ENCODE data around the gene HLA-DOB.

Gene HLA-DOB

GRCh38 chr6:32837651-32838113 lies 20.9 kb upstream of the HLA-DOB start:
- peak overlapping the region; percentile 71 for H3K4me2 ChIP-seq (ENCODE audit: low read length)
- H2AK5ac ChIP-seq (ENCODE audit: low read length): no peak overlapping the region
- no peak overlapping the region for H3K4ac ChIP-seq (ENCODE audit: low read depth, low read length)
- H4K8ac ChIP-seq (ENCODE audit: low read depth, low read length): peak overlapping the region; percentile 3
- H3K27ac ChIP-seq (ENCODE audit: low read depth, low read length): no peak overlapping the region
- peak; percentile 82 to 94 for DNase-seq
- WGBS (ENCODE audit: extremely low coverage, insufficient coverage, insufficient read length): no CpG with 5 or more reads among the region's 12 CpGs
- H2BK12ac ChIP-seq (ENCODE audit: low read length): no peak overlapping the region
- H3K9me3 ChIP-seq (ENCODE audit: insufficient read depth, low read depth, low read length): peaks cover 1% of the 10 kb centered on the region
- H4K12ac ChIP-seq (ENCODE audit: low read depth, low read length): no peak overlapping the region
- no peak overlapping the region for H2BK120ac ChIP-seq (ENCODE audit: insufficient read depth, low read length, poor library complexity)
- H4K91ac ChIP-seq (ENCODE audit: low read depth, low read length): no peak overlapping the region
- no peak overlapping the region for H3K14ac ChIP-seq (ENCODE audit: low read length)
- peaks cover 8% of the 10 kb centered on the region for H3K27me3 ChIP-seq (ENCODE audit: insufficient read depth, low read length)
- H2AFZ ChIP-seq (ENCODE audit: insufficient read depth, low read length, poor library complexity): peak overlapping the region; percentile 23
- no peaks in the 10 kb centered on the region for H3K79me2 ChIP-seq (ENCODE audit: control insufficient read depth, insufficient read depth, low read length, poor library complexity)
- peaks cover 0 to 2% of the 10 kb centered on the region in 2 experiments for H3K36me3 ChIP-seq (ENCODE audit: control insufficient read depth in 1 of 2, insufficient read depth in 2 of 2, low read length in 2 of 2)
- H3K18ac ChIP-seq (ENCODE audit: low read length): no peak overlapping the region
- H3K9ac ChIP-seq (ENCODE audit: low read length): no peak overlapping the region
- no peaks in the 10 kb centered on the region for H3K79me1 ChIP-seq (ENCODE audit: low read length)
- peak overlapping the region; percentile 76 for H3K4me3 ChIP-seq (ENCODE audit: low read depth, low read length)
- H2BK5ac ChIP-seq (ENCODE audit: low read depth, low read length, poor library complexity): no peak overlapping the region
- no peak overlapping the region for H3K23ac ChIP-seq (ENCODE audit: low read length)
- peaks cover 5 to 6% of the 10 kb centered on the region in 2 experiments for H3K4me1 ChIP-seq (ENCODE audit: control insufficient read depth in 1 of 2, insufficient read depth in 2 of 2, low read length in 2 of 2)

GRCh38 chr6:32836873-32837272 lies 20.1 kb upstream of the HLA-DOB start:
- Histone ChIP-seq H4K12ac (ENCODE audit: low read depth, low read length) (no peak overlapping the region), H3K9me3 (ENCODE audit: insufficient read depth, low read depth, low read length) (no peaks in the 10 kb centered on the region), H3K23ac (ENCODE audit: low read length) (no peak overlapping the region), H4K91ac (ENCODE audit: low read depth, low read length) (no peak overlapping the region), H3K27ac (ENCODE audit: low read depth, low read length) (no peak overlapping the region), H3K18ac (ENCODE audit: low read length) (no peak overlapping the region), H2BK5ac (ENCODE audit: low read depth, low read length, poor library complexity) (no peak overlapping the region), H3K27me3 (ENCODE audit: insufficient read depth, low read length) (peaks cover 2% of the 10 kb centered on the region), H3K9ac (ENCODE audit: low read length) (no peak overlapping the region), H3K4me2 (ENCODE audit: low read length) (no peak overlapping the region), H3K4ac (ENCODE audit: low read depth, low read length) (no peak overlapping the region), H2AFZ (ENCODE audit: insufficient read depth, low read length, poor library complexity) (no peak overlapping the region), H4K8ac (ENCODE audit: low read depth, low read length) (no peak overlapping the region), H3K79me1 (ENCODE audit: low read length) (no peaks in the 10 kb centered on the region), H3K4me1 (ENCODE audit: control insufficient read depth in 1 of 2, insufficient read depth in 2 of 2, low read length in 2 of 2) (peaks cover 5 to 6% of the 10 kb centered on the region in 2 experiments), H3K14ac (ENCODE audit: low read length) (no peak overlapping the region), H2BK120ac (ENCODE audit: insufficient read depth, low read length, poor library complexity) (no peak overlapping the region), H3K4me3 (ENCODE audit: low read depth, low read length) (no peak overlapping the region), H3K79me2 (ENCODE audit: control insufficient read depth, insufficient read depth, low read length, poor library complexity) (no peaks in the 10 kb centered on the region), H2BK12ac (ENCODE audit: low read length) (no peak overlapping the region), H2AK5ac (ENCODE audit: low read length) (no peak overlapping the region), H3K36me3 (ENCODE audit: control insufficient read depth in 1 of 2, insufficient read depth in 2 of 2, low read length in 2 of 2) (peaks cover 0 to 2% of the 10 kb centered on the region in 2 experiments)
- peak in 1 of 2 donors; percentile 78 for DNase-seq
- WGBS (ENCODE audit: extremely low coverage, insufficient coverage, insufficient read length): no CpG with 5 or more reads among the region's 2 CpGs

GRCh38 chr6:32835167-32835893 lies 18.5 kb upstream of the HLA-DOB start:
- peak; percentile 61 to 67 for DNase-seq
- peaks cover 0 to 2% of the 10 kb centered on the region in 2 experiments for H3K36me3 ChIP-seq (ENCODE audit: control insufficient read depth in 1 of 2, insufficient read depth in 2 of 2, low read length in 2 of 2)
- H3K4me2 ChIP-seq (ENCODE audit: low read length): no peak overlapping the region
- no peak overlapping the region for H2BK120ac ChIP-seq (ENCODE audit: insufficient read depth, low read length, poor library complexity)
- H3K9ac ChIP-seq (ENCODE audit: low read length): peak overlapping the region; percentile 12
- no peak overlapping the region for H2BK5ac ChIP-seq (ENCODE audit: low read depth, low read length, poor library complexity)
- no peaks in the 10 kb centered on the region for H3K79me2 ChIP-seq (ENCODE audit: control insufficient read depth, insufficient read depth, low read length, poor library complexity)
- no peaks in the 10 kb centered on the region for H3K9me3 ChIP-seq (ENCODE audit: insufficient read depth, low read depth, low read length)
- no peak overlapping the region for H4K8ac ChIP-seq (ENCODE audit: low read depth, low read length)
- H4K91ac ChIP-seq (ENCODE audit: low read depth, low read length): no peak overlapping the region
- H3K18ac ChIP-seq (ENCODE audit: low read length): no peak overlapping the region
- no peak overlapping the region for H4K12ac ChIP-seq (ENCODE audit: low read depth, low read length)
- H3K4me3 ChIP-seq (ENCODE audit: low read depth, low read length): no peak overlapping the region
- H3K14ac ChIP-seq (ENCODE audit: low read length): no peak overlapping the region
- H3K4me1 ChIP-seq (ENCODE audit: control insufficient read depth in 1 of 2, insufficient read depth in 2 of 2, low read length in 2 of 2): peaks cover 5 to 6% of the 10 kb centered on the region in 2 experiments
- no peaks in the 10 kb centered on the region for H3K79me1 ChIP-seq (ENCODE audit: low read length)
- no CpG with 5 or more reads among the region's 16 CpGs for WGBS (ENCODE audit: extremely low coverage, insufficient coverage, insufficient read length)
- no peak overlapping the region for H2AK5ac ChIP-seq (ENCODE audit: low read length)
- H3K4ac ChIP-seq (ENCODE audit: low read depth, low read length): no peak overlapping the region
- H3K27ac ChIP-seq (ENCODE audit: low read depth, low read length): no peak overlapping the region
- no peak overlapping the region for H2AFZ ChIP-seq (ENCODE audit: insufficient read depth, low read length, poor library complexity)
- H3K27me3 ChIP-seq (ENCODE audit: insufficient read depth, low read length): peaks cover 2% of the 10 kb centered on the region
- no peak overlapping the region for H3K23ac ChIP-seq (ENCODE audit: low read length)
- H2BK12ac ChIP-seq (ENCODE audit: low read length): no peak overlapping the region

- Histone ChIP-seq H3K4ac (ENCODE audit: low read depth, low read length) (no peak overlapping the region), H2AFZ (ENCODE audit: insufficient read depth, low read length, poor library complexity) (no peak overlapping the region), H3K4me2 (ENCODE audit: low read length) (no peak overlapping the region), H3K9ac (ENCODE audit: low read length) (no peak overlapping the region), H2BK120ac (ENCODE audit: insufficient read depth, low read length, poor library complexity) (no peak overlapping the region), H3K79me2 (ENCODE audit: control insufficient read depth, insufficient read depth, low read length, poor library complexity) (no peaks in the 10 kb centered on the region), H2BK12ac (ENCODE audit: low read length) (no peak overlapping the region), H3K4me3 (ENCODE audit: low read depth, low read length) (no peak overlapping the region), H3K4me1 (ENCODE audit: control insufficient read depth in 1 of 2, insufficient read depth in 2 of 2, low read length in 2 of 2) (peaks cover 5 to 6% of the 10 kb centered on the region in 2 experiments), H3K14ac (ENCODE audit: low read length) (no peak overlapping the region), H2AK5ac (ENCODE audit: low read length) (no peak overlapping the region), H3K23ac (ENCODE audit: low read length) (no peak overlapping the region), H4K91ac (ENCODE audit: low read depth, low read length) (no peak overlapping the region), H3K79me1 (ENCODE audit: low read length) (no peaks in the 10 kb centered on the region), H3K18ac (ENCODE audit: low read length) (no peak overlapping the region), H3K27me3 (ENCODE audit: insufficient read depth, low read length) (peaks cover 2% of the 10 kb centered on the region), H3K27ac (ENCODE audit: low read depth, low read length) (no peak overlapping the region), H2BK5ac (ENCODE audit: low read depth, low read length, poor library complexity) (no peak overlapping the region), H3K36me3 (ENCODE audit: control insufficient read depth in 1 of 2, insufficient read depth in 2 of 2, low read length in 2 of 2) (peaks cover 0 to 2% of the 10 kb centered on the region in 2 experiments), H4K12ac (ENCODE audit: low read depth, low read length) (no peak overlapping the region), H4K8ac (ENCODE audit: low read depth, low read length) (no peak overlapping the region), H3K9me3 (ENCODE audit: insufficient read depth, low read depth, low read length) (no peaks in the 10 kb centered on the region)
- no CpG with 5 or more reads among the region's 5 CpGs for WGBS (ENCODE audit: extremely low coverage, insufficient coverage, insufficient read length)
- DNase-seq: peak; percentile 79 to 88
Observed at GRCh38 chr6:32833664-32834063, 16.9 kb upstream of the HLA-DOB start.
